A673 (cell line): ENCODE results near the gene DHRS11.

Experiments
- EZH2 ChIP-seq: fragments of 200-600 bp; sonication (generic); IDR thresholded peaks from 2 replicates; pipeline ENCODE4 v1.6.1; 2017; ENCODE audit warnings: borderline replicate concordance, low read depth, mild to moderate bottlenecking, mixed read lengths, antibody characterized with exemption, low read length; ENCODE audit not compliant: poor library complexity, severe bottlenecking
- TF ChIP-seq, protein P1 (sequence below): fragments of 300-800, 200-600 bp; sonication (generic); conservative IDR thresholded peaks from 2 replicates; pipeline ENCODE4 v1.5.1; 2017; ENCODE audit warnings: low read depth, mild to moderate bottlenecking, antibody characterized with exemption, low read length, moderate library complexity, mixed read lengths

- TF ChIP-seq, protein P1, sequence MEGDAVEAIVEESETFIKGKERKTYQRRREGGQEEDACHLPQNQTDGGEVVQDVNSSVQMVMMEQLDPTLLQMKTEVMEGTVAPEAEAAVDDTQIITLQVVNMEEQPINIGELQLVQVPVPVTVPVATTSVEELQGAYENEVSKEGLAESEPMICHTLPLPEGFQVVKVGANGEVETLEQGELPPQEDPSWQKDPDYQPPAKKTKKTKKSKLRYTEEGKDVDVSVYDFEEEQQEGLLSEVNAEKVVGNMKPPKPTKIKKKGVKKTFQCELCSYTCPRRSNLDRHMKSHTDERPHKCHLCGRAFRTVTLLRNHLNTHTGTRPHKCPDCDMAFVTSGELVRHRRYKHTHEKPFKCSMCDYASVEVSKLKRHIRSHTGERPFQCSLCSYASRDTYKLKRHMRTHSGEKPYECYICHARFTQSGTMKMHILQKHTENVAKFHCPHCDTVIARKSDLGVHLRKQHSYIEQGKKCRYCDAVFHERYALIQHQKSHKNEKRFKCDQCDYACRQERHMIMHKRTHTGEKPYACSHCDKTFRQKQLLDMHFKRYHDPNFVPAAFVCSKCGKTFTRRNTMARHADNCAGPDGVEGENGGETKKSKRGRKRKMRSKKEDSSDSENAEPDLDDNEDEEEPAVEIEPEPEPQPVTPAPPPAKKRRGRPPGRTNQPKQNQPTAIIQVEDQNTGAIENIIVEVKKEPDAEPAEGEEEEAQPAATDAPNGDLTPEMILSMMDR = no peak
- TF ChIP-seq EZH2 = no peak
Measured at GRCh38 chr17:36641331-36641876, 49.7 kb downstream of the DHRS11 start.
